Central memory CD8-positive, alpha-beta T cell (primary cell): ENCODE data around the gene CCDC116.

Experiments
- ATAC-seq: fragments of 150-1000 bp; cut with Tn5 transposase; replicated peaks from 2 replicates; pipeline ENCODE4 v1.10.0; 2022; ENCODE audit warnings: mild to moderate bottlenecking, moderate FRiP score, moderate number of reproducible peaks; ENCODE audit not compliant: poor library complexity, severe bottlenecking; ENCODE audit errors: extremely low read depth
- DNase-seq, 2 donors: peaks; one replicate each; pipeline ENCODE4 v3.0.0; 2021; ENCODE audit warnings: low spot score in 2 of 2
- H3K27ac Mint-ChIP-seq: one replicate; pipeline ENCODE4 v1.8.0; 2022; ENCODE audit warnings: low read depth, mild to moderate bottlenecking, moderate library complexity, mixed read lengths
- H3K27me3 Mint-ChIP-seq: one replicate; pipeline ENCODE4 v1.8.0; 2022; ENCODE audit warnings: mixed read lengths
- H3K36me3 Mint-ChIP-seq: one replicate; pipeline ENCODE4 v1.8.0; 2022; ENCODE audit warnings: mild to moderate bottlenecking, moderate library complexity, mixed read lengths; ENCODE audit not compliant: insufficient read depth
- H3K4me1 Mint-ChIP-seq: one replicate; pipeline ENCODE4 v1.8.0; 2022; ENCODE audit warnings: mixed read lengths
- H3K4me3 Mint-ChIP-seq: one replicate; pipeline ENCODE4 v1.8.0; 2022; ENCODE audit warnings: mild to moderate bottlenecking, moderate library complexity, mixed read lengths
- H3K9me3 Mint-ChIP-seq: one replicate; pipeline ENCODE4 v1.8.0; 2022; ENCODE audit warnings: mixed read lengths

Gene CCDC116

DNA sequence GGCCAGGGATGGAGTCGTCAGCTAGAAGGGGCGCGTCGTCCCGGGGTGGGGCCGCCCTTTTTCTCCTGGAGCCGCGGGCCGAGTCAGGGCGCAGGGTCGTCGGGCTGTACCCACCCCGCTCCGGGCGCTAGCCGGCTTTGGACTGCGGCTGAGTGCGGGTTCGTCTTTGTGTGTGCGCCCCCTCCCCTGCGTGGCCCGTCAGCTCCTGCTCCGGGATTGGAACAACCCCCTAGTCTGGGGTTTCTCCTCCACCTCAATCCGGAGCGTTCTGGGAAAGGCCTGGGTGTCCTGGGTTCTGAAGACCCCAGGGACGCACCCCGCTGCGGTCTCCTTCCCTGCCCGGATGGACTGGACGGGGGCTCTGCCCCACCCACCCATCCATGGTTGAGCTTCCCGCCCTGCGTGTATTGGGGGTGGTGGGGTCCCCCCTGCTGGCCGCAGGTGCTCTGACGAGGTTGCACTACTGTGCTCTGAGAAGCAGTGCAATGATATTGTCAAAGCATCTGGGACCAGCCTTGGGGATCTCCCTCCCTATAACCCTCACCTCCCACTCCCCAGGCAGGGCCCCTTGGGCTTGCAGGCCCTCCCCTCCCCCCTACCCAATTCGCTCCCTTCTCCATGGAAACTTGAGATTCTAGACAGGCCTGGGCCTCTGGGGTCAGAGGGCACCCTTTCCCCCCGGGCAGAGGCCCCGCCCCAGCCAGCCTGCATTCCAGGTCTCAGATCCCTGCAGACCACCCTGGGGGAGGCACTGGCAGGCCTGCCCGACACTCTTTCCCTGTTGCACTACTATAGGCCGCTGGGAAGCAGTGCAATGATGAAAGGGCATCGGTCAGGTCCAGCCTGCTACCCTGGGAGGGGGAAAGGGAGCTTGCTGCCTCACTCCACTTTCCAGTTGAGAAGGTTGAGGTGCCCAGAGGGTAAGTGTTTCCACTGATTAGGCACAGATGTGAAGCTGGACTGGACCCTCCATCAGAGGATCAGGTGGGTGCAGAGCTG lies 20.3 kb downstream of the CCDC116 start:
- Mint-ChIP-seq H3K36me3 (peaks cover 8% of the 10 kb centered on the region), H3K4me3 (peak overlapping the region; percentile 82), H3K27me3 (no peaks in the 10 kb centered on the region), H3K27ac (no peak overlapping the region), H3K4me1 (peaks cover 24% of the 10 kb centered on the region), H3K9me3 (no peaks in the 10 kb centered on the region)
- no peak for DNase-seq
- ATAC-seq: no peak

DNA sequence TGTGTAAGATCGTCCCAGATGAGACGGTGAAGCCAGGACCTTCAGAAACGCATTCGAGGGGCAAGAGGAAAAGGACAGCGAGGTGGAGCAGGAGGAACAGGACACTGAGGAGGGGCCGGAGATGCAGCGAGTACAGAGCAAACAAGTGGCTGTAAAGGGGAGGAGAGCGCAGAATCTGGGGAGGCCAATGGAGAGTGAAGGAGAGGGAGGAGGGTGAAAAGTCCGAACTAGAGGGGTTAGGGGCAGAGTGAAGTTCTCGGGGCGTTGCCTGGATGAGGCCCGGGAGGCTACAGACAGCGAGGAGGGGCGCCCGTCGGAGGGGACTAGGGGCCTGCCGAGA lies 24.4 kb downstream of the CCDC116 start:
- Mint-ChIP-seq H3K4me1 (peaks cover 15% of the 10 kb centered on the region), H3K4me3 (peak overlapping the region; percentile 82), H3K36me3 (peaks cover 3% of the 10 kb centered on the region), H3K27me3 (no peaks in the 10 kb centered on the region), H3K9me3 (no peaks in the 10 kb centered on the region), H3K27ac (peak overlapping the region; percentile 47)
- DNase-seq (no peak), ATAC-seq (no peak)

DNA sequence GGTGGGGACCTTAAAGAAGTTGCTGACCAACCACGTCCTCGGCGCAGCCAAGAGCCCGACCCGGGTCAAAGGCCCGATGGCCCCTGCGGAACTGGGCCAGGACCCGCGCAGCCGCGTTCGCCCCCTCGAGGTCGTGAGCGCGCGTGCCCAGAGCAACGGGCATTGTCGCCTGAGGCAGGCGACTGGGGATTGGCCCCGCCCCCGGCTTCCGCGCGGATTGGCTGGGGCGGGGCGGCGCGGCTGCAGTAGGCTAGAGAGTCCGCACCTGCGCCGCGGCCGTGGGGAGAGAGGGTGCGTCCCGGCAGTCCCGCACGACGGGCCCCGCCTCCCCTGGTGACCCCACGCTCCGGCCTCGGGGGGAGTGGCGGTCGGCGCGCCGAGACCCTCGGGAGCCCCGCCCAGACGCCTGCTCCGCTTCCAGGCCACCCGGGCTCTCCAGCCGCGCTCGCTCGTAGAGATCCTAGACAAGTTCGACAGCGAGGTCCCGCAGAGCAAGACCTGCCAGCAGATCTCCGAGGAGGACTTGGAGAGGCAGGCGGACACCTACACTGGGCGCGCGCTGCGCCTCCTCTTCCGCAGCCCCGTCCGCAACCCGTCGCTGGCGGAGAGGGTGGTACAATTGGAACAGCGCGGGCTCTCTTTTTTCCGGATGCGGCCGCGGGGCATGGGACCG lies 24.9 kb downstream of the CCDC116 start:
- Mint-ChIP-seq H3K27me3 (no peaks in the 10 kb centered on the region), H3K9me3 (no peaks in the 10 kb centered on the region), H3K4me1 (peaks cover 13% of the 10 kb centered on the region), H3K36me3 (peaks cover 3% of the 10 kb centered on the region), H3K4me3 (peak overlapping the region; percentile 82), H3K27ac (peak overlapping the region; percentile 19)
- DNase-seq: peak; percentile 35 to 46
- peak; percentile 93 for ATAC-seq

DNA sequence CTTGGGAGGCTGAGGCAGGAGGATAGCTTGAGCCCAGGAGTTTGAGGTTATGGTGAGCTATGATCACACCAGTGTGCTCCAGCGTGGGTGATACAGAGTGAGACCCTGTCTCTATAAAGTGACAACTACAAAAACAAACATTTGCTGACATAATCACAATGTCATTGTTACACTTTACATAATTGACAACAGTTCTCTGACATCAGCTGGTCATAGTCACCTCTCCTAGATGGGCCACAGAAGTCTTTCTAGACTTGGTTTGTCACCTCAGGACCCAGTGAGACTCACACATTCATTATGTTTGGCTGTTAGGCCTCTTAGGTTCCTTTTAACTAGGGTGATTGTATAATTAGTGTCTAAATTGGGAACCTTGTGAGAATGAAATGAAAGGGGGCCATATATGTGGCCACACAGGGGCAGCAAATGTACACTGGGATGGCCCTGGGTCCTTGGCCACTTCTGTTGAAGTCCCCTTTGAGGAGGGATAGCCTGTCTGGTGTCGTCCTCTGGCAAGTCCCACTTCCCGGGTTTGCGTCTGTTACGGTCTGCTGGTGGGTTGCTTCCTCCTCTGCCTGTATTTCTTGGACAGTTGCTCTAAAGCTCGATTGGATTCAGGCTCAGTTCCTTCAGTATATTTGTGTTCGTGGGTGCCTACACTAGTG lies 27.4 kb downstream of the CCDC116 start:
- Mint-ChIP-seq H3K4me1 (peaks cover 15% of the 10 kb centered on the region), H3K36me3 (peaks cover 3% of the 10 kb centered on the region), H3K9me3 (no peaks in the 10 kb centered on the region), H3K27ac (no peak overlapping the region), H3K27me3 (no peaks in the 10 kb centered on the region), H3K4me3 (no peak overlapping the region)
- no peak for DNase-seq
- no peak for ATAC-seq

DNA sequence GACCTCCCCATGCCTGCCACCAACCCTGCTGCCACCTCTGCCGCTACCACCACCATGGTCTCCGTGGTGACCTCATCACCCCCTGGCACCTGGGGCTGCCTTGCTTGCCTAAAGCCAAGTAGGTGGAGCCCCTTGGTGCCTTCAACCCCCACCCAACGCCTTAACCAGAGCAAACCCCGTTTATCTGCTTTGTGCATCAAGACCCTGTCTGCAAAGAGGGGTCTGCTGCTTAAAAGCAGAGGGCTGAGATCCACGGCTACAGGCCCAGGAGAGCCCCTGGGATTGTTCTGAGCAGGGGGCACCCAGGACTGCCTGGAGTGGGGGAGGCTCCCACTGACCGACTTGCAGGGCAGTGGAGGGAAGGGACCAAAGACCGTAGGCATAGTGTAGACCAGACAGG lies 28.3 kb downstream of the CCDC116 start:
- ATAC-seq: no peak

DNA sequence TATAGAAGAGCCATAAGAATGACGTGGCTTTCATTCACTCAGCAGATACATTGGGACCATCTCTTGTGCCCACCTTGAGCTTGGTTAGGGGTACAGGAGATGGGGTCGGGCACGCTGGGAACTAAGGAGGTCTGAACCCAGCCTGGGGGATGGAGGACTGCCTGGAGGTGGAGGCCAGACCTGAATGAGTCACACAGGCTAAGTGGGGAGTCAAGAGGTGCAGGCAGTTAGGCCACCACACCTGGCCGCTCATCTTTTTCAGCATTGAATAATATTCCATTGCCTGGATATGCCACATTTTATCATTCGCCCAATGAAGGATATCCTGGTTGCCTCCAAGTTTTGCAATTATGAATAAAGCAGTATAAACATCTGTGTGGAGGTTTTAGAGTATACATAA lies 29.4 kb downstream of the CCDC116 start:
- Mint-ChIP-seq H3K27ac (no peak overlapping the region), H3K36me3 (peaks cover 4% of the 10 kb centered on the region), H3K4me3 (no peak overlapping the region), H3K4me1 (peaks cover 18% of the 10 kb centered on the region), H3K27me3 (no peaks in the 10 kb centered on the region), H3K9me3 (no peaks in the 10 kb centered on the region)
- DNase-seq: no peak
- no peak for ATAC-seq

More for the DNA sequence above, 28.3 kb downstream of the CCDC116 start:
- no peak overlapping the region for H3K27ac Mint-ChIP-seq
- H3K9me3 Mint-ChIP-seq: no peaks in the 10 kb centered on the region
- DNase-seq: no peak
- peaks cover 19% of the 10 kb centered on the region for H3K4me1 Mint-ChIP-seq
- no peak overlapping the region for H3K4me3 Mint-ChIP-seq
- H3K27me3 Mint-ChIP-seq: no peaks in the 10 kb centered on the region
- peaks cover 6% of the 10 kb centered on the region for H3K36me3 Mint-ChIP-seq

DNA sequence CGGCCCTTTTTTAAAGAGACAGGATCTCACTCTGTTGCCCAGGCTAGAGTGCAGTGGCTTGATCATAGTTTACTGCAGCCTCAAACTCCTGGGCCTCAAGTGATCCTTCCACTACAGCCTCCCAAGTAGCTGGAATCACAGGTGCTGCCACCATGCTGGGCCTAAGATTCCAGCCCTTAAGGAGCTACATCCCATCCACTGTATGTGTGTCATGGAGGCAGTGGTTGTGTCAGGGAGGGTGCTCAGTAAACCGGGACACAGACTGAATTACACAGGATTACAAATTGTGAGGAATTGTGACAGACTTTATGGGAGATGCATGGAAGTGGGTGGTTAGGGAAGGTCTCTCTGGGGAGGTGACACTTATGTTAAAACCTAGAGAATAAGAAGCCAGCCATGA lies 31.2 kb downstream of the CCDC116 start:
- no peak for ATAC-seq
- Mint-ChIP-seq H3K36me3 (peaks cover 4% of the 10 kb centered on the region), H3K9me3 (no peaks in the 10 kb centered on the region), H3K4me1 (peaks cover 27% of the 10 kb centered on the region), H3K27ac (no peak overlapping the region), H3K27me3 (no peaks in the 10 kb centered on the region), H3K4me3 (peak overlapping the region; percentile 12)
- no peak for DNase-seq

DNA sequence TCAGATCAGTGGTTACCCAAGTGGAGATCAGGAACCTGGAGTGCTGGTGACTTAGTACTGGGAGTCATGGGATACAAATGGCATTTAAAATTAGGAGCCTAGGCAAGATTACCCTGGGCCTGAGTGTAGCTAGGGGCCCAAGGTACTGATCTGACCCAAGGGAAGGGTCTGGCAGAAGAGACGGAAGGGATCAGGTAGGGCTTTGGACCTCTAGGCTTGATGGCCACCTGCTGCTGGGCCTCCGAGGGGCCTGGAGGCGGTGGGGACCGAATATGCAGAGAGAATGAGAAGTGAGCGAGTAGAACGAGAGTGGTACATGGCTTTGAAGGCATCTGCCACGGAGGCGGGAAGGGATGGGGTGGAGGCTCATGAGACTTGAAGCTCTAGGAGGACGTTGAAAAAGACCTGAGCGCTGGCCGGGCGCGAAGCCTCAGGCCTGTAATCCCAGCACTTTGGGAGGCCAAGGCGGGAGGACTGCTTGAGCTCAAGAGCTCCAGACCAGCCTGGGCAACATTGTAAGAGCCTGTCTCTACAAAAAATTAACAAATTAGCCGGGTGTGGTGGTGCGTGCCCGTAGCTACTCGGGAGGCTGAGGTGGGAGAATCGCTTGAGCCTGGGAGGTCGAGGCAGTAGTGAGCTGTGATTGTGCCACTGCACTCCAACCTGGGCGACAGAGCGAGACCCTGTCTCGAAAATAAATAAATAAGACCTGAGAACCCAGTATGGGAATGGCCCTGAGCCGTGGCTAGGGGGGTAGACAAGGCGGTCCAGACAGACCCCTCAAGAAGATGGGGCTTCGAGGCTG lies 32.7 kb downstream of the CCDC116 start:
- no peaks in the 10 kb centered on the region for H3K27me3 Mint-ChIP-seq
- no peaks in the 10 kb centered on the region for H3K9me3 Mint-ChIP-seq
- H3K4me1 Mint-ChIP-seq: peaks cover 36% of the 10 kb centered on the region
- no peak for DNase-seq
- peaks cover 10% of the 10 kb centered on the region for H3K36me3 Mint-ChIP-seq
- peak overlapping the region; percentile 93 for H3K27ac Mint-ChIP-seq
- peak overlapping the region; percentile 98 for H3K4me3 Mint-ChIP-seq
- no peak for ATAC-seq

DNA sequence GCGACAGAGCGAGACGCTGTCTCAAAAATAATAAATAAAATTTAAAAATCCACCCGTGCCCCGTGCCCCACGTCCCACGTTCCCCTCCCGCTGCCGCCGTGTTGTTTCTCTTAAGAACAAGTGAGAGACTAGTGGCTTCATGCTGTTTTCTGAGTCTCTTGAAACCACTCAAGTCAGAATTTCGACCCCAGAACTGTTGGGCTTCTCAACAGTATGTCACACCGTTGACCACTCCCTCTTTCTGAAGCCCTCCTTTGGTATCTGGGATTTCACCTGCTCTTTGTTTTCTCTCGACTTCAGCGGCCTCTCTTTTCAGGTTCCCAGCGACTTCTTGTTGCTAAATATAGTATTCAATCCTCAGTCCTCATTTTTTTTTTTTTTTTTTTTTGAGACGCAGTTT lies 34.2 kb downstream of the CCDC116 start:
- peak overlapping the region; percentile 98 for H3K4me3 Mint-ChIP-seq
- ATAC-seq (no peak), DNase-seq (no peak)
- no peaks in the 10 kb centered on the region for H3K27me3 Mint-ChIP-seq
- peaks cover 36% of the 10 kb centered on the region for H3K4me1 Mint-ChIP-seq
- H3K36me3 Mint-ChIP-seq: peaks cover 22% of the 10 kb centered on the region
- peak overlapping the region; percentile 93 for H3K27ac Mint-ChIP-seq
- no peaks in the 10 kb centered on the region for H3K9me3 Mint-ChIP-seq

DNA sequence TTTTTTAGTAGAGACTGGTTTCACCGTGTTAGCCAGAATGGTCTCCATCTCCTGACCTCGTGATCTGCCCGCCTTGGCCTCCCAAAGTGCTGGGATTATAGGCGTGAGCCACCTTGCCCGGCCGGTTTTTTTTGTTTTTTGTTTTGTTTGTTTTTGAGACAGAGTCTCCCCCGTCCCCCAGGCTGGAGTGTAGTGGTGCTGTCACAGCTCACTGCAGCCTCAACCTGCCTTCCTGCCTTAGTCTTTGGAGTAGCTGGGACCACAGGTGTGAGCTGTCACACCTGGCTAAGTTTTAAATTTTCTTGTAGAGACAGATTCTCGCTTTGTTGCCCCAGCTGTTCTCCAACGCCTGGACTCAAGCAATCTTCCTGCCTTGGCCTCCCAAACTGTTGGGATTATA lies 36.5 kb downstream of the CCDC116 start:
- no peaks in the 10 kb centered on the region for H3K9me3 Mint-ChIP-seq
- peaks cover 36% of the 10 kb centered on the region for H3K4me1 Mint-ChIP-seq
- H3K36me3 Mint-ChIP-seq: peaks cover 34% of the 10 kb centered on the region
- ATAC-seq (no peak), DNase-seq (no peak)
- peak overlapping the region; percentile 27 for H3K4me3 Mint-ChIP-seq
- H3K27ac Mint-ChIP-seq: peak overlapping the region; percentile 29
- H3K27me3 Mint-ChIP-seq: no peaks in the 10 kb centered on the region

DNA sequence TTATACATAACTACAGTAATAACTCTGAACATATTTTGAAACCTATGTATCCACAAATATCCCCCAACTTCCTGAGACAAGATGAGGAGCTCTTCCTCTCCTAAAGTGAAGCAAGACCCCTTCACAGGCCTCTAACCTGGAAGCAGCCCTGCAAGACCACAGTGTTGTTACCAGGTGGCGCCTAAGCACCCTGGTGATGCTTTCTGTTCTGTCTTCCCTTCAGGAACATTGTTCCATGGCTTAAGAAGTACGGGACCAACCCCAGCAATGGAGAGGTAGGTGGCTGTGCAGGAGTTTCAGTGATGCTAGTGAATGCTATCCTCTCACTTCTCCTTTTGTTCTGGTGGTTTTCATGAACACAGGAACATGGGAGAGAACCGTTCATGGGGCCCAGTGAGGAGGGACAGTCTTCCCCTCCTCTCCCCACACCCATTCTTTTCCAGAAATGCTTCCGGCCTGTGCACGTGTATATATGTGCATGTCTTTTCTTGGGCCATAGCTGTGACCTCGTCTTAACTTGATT lies 39.6 kb downstream of the CCDC116 start:
- H3K27me3 Mint-ChIP-seq: no peaks in the 10 kb centered on the region
- H3K27ac Mint-ChIP-seq: no peak overlapping the region
- H3K9me3 Mint-ChIP-seq: no peaks in the 10 kb centered on the region
- ATAC-seq (no peak), DNase-seq (no peak)
- peaks cover 40% of the 10 kb centered on the region for H3K36me3 Mint-ChIP-seq
- H3K4me1 Mint-ChIP-seq: peaks cover 19% of the 10 kb centered on the region
- H3K4me3 Mint-ChIP-seq: no peak overlapping the region
